Stomach smooth muscle (tissue), 2 donors: ENCODE results near the gene NMB.
"Not testable (repeated sequence)": the region's sequence is repeated elsewhere in the genome, so short reads cannot be mapped to it uniquely, and the experiment has no call there.

Source experiments
- H3K27ac ChIP-seq: one replicate; pipeline ENCODE4 v1.7.0; 2013; ENCODE audit warnings: mild to moderate bottlenecking, low read length, inconsistent platforms
- H3K27me3 ChIP-seq, 2 donors: one replicate each; pipeline ENCODE4 v1.7.0; 2013; ENCODE audit warnings: low read length in 2 of 2; ENCODE audit not compliant: insufficient read depth in 2 of 2, control insufficient read depth in 1 of 2
- H3K36me3 ChIP-seq, 2 donors: one replicate each; pipeline ENCODE4 v1.7.0; 2013; ENCODE audit warnings: low read length in 2 of 2; ENCODE audit not compliant: control insufficient read depth in 2 of 2, insufficient read depth in 2 of 2
- H3K4me1 ChIP-seq: one replicate; pipeline ENCODE4 v1.7.0; 2013; ENCODE audit warnings: low read length; ENCODE audit not compliant: control insufficient read depth, insufficient read depth
- H3K4me3 ChIP-seq, 2 donors: one replicate each; pipeline ENCODE4 v1.7.0; 2013; ENCODE audit warnings: low read length in 2 of 2
- H3K9ac ChIP-seq, 2 donors: one replicate each; pipeline ENCODE4 v1.7.0; 2013; ENCODE audit warnings: low read length in 2 of 2, mild to moderate bottlenecking in 1 of 2
- H3K9me3 ChIP-seq, 2 donors: one replicate each; pipeline ENCODE4 v1.7.0; 2013; ENCODE audit warnings: low read length in 2 of 2; ENCODE audit not compliant: control insufficient read depth in 2 of 2
- donor health status: healthy.
- donor health status: Pancreatic carcinoma.

The NMB gene

GRCh38 chr15:84656972-84657371 lies 1.0 kb downstream of the NMB start:
- H3K27me3 ChIP-seq: no peaks in the 10 kb centered on the region
- H3K9ac ChIP-seq: no peak overlapping the region
- peaks cover 0 to 2% of the 10 kb centered on the region in 2 donors for H3K36me3 ChIP-seq
- H3K4me3 ChIP-seq: peak overlapping the region in 1 of 2 donors; percentile 78
- H3K4me1 ChIP-seq: peaks cover 35% of the 10 kb centered on the region
- H3K27ac ChIP-seq: no peak overlapping the region
- no peaks in the 10 kb centered on the region for H3K9me3 ChIP-seq

GRCh38 chr15:84654689-84655453 lies 3.1 kb downstream of the NMB start:
- H3K4me3 ChIP-seq: peak overlapping the region; percentile 98 to 99
- peak overlapping the region; percentile 84 for H3K27ac ChIP-seq
- H3K9ac ChIP-seq: peak overlapping the region; percentile 96 to 99
- no peaks in the 10 kb centered on the region for H3K27me3 ChIP-seq
- peaks cover 7 to 9% of the 10 kb centered on the region in 2 donors for H3K36me3 ChIP-seq
- H3K4me1 ChIP-seq: peaks cover 37% of the 10 kb centered on the region
- H3K9me3 ChIP-seq: no peaks in the 10 kb centered on the region

DNA sequence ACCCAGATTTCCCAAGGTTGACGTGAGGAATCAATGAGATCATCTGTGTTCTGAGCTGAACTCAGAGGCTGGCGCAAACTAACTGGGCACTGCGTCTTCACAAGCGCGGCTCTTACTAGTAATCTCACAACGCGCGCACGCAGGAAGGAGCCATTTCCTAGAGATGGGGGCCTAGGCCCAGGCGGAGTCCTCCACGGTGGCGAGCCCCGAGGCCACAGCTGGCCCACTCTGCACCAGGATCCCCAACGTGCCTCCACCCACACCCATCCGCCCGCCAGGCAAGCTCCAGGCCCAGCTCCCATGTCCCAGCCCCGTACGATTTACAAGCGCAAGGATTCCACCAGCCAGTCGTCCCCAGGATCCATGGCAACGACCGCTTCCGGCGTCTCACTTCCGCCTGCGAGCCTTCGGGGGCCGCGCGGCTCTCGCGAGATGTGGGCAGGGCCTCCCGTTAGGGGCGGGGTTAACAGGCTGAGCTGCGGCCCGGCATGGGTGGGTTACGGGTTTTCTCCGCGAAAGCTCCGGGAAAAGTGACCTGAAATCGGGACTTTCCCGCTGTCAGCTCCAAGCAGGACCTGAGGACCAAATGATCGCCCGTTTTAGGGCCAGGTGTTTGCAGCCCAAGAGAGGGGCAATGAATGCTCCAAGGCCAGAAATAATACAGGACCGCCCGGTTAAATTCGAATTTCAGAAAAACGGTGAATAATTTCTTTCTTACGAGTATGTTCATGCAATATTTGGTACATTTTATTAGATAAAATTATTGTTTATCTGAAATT lies 3.9 kb downstream of the NMB start, which contains the start of gene WDR73:
TSS of gene WDR73 (minus strand) at position 374 of the 779 bp plus-strand sequence. CDS start at position 365, 9 bp downstream.
- Histone ChIP-seq H3K27ac (peak within 1 kb of the TSS; percentile 84), H3K36me3 (peaks cover 10 to 13% of the 10 kb centered on the region in 2 donors), H3K9me3 (no peaks in the 10 kb centered on the region), H3K27me3 (no peaks in the 10 kb centered on the region), H3K9ac (peak within 1 kb of the TSS; percentile 96 to 99), H3K4me1 (peaks cover 38% of the 10 kb centered on the region), H3K4me3 (peak within 1 kb of the TSS; percentile 98 to 99)

DNA sequence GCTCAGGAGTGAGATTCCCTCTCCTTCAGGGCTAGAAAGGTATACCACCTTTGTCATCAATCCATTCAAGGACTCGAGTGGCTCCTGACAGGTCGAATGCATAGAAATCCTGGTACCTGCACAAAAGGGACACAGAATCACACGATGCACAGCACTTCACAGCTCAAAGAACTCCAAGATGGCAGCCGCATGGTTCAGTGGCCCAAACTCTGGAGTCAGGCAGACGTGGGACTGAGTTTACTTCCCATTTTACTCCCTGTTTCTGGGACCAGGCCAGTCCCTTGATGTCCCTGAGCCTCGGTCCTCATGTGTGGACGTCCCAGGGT lies 4.5 kb downstream of the NMB start:
- Histone ChIP-seq H3K4me3 (peak overlapping the region; percentile 98 to 99), H3K27ac (peak overlapping the region; percentile 84), H3K36me3 (peaks cover 12 to 18% of the 10 kb centered on the region in 2 donors), H3K27me3 (no peaks in the 10 kb centered on the region), H3K9me3 (no peaks in the 10 kb centered on the region), H3K4me1 (peaks cover 33% of the 10 kb centered on the region), H3K9ac (peak overlapping the region; percentile 96 to 99)

- no peak overlapping the region for H3K4me3 ChIP-seq
- no peaks in the 10 kb centered on the region for H3K9me3 ChIP-seq
- H3K9ac ChIP-seq: no peak overlapping the region
- H3K27me3 ChIP-seq: no peaks in the 10 kb centered on the region
- peaks cover 44 to 46% of the 10 kb centered on the region in 2 donors for H3K36me3 ChIP-seq
- H3K27ac ChIP-seq: no peak overlapping the region
- H3K4me1 ChIP-seq: peaks cover 18% of the 10 kb centered on the region
Observed at GRCh38 chr15:84649706-84650105, 8.3 kb downstream of the NMB start.

DNA sequence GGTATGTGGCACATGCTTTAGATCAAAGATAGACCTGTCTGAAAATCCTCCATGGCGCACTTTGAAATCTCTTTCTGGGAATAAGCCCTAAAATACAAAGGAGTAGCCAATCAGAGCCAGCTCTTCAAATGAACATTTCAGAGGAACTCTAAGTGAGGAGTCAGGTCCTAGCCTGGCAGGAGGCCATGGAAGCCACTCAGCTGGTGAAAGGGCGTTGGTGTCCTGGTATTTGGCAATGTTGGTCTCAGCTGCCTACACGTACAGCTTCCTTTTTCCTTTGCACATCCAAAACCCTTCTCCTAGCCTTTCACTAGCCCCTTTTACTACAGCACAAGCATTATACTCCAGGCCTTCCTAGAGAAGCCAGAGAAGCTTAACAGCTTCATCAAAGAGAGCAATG lies 9.5 kb downstream of the NMB start:
- Histone ChIP-seq H3K9me3 (no peaks in the 10 kb centered on the region), H3K4me3 (no peak overlapping the region), H3K27ac (no peak overlapping the region), H3K4me1 (peaks cover 13% of the 10 kb centered on the region), H3K27me3 (no peaks in the 10 kb centered on the region), H3K9ac (peak overlapping the region in 1 of 2 donors; percentile 29), H3K36me3 (peaks cover 46 to 51% of the 10 kb centered on the region in 2 donors)

DNA sequence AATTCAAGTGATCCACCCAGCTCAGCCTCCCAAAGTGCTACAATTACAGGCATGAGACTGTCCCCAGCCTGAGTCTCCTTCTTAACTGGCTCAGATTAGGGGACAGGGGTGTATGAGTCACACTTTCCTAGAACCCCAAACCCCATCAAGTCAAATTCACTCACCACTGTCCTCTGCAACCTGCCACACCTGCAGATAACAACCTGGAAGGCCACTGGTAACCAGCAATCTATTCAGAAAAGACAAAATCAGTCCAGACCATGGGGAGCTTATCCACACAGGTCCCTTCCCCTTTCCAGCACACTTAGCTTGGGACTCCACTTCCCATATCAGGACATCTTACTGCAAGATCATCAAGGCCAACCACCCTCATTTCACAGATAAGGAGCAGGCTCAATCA lies 10.3 kb downstream of the NMB start:
- Histone ChIP-seq H3K36me3 (peaks cover 51 to 58% of the 10 kb centered on the region in 2 donors), H3K9ac (no peak overlapping the region), H3K4me1 (peaks cover 5% of the 10 kb centered on the region), H3K27ac (no peak overlapping the region), H3K4me3 (no peak overlapping the region), H3K9me3 (no peaks in the 10 kb centered on the region), H3K27me3 (no peaks in the 10 kb centered on the region)

DNA sequence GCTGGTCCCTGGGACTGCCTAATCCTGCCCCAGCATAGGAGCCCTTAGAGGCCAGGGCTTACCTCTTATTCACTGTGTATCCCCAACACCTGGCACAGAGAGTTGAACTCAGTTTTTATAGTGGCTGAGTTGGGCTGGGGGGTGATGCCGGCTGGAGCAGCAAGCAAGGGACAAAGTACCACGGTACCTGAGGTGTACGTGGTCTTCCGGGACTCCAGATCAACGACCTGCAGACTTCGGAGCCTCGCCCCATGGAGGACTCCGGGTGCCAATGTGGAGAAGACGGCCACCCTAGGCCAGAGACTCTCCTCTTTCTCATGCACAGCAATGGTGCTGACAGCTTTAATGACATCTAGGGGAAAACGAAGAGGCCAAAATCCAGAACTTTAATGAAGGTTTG lies 12.0 kb downstream of the NMB start:
- Histone ChIP-seq H3K27ac (no peak overlapping the region), H3K9me3 (no peaks in the 10 kb centered on the region), H3K36me3 (peaks cover 44 to 64% of the 10 kb centered on the region in 2 donors), H3K4me3 (no peak overlapping the region), H3K9ac (no peak overlapping the region), H3K27me3 (no peaks in the 10 kb centered on the region), H3K4me1 (peaks cover 3% of the 10 kb centered on the region)

DNA sequence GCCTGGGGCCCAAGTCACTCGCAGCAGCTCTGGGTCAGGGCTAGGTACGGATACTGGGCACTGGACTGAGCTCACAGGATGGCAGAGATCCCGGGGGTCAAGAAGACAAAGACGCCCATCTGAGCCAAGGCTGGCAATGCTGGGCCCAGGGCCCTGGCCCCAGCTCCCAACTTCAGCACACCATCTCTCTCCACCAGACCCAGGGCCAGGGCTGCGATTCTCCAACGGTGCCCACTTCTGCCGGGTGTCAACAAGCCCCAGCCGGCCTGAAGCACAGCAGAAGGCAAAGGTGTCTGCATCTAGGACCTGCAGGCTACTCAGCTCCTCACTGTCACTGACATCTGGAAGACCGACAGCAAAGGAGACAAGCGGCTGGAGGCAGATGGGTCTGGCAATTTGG lies 12.5 kb downstream of the NMB start:
- Histone ChIP-seq H3K9ac (no peak overlapping the region), H3K9me3 (no peaks in the 10 kb centered on the region), H3K4me1 (peaks cover 3% of the 10 kb centered on the region), H3K36me3 (peaks cover 44 to 66% of the 10 kb centered on the region in 2 donors), H3K4me3 (no peak overlapping the region), H3K27ac (no peak overlapping the region), H3K27me3 (no peaks in the 10 kb centered on the region)

DNA sequence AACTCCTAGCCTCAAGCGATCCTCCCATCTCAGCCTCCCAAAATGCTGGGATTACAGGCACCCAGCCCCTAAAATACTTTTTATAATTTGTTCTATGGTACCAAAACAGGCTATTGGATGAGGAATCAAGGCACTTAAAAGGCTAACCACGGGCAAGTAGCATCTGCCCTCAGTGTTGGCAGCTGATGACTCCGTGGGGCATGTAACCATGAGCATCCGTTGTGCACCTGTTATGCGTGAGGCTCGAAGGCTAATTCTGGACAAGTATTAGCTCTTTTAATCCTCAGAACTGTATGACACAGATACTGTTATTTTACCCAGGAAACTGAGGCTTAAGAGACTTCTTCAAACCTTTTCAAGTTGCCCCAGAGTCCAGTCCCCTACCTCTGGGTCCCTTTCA lies 14.2 kb downstream of the NMB start:
- no peaks in the 10 kb centered on the region for H3K27me3 ChIP-seq
- no peak overlapping the region for H3K27ac ChIP-seq
- H3K36me3 ChIP-seq: peaks cover 46 to 71% of the 10 kb centered on the region in 2 donors
- no peaks in the 10 kb centered on the region for H3K4me1 ChIP-seq
- H3K4me3 ChIP-seq: no peak overlapping the region
- no peak overlapping the region for H3K9ac ChIP-seq
- H3K9me3 ChIP-seq: no peaks in the 10 kb centered on the region

GRCh38 chr15:84642640-84643039 lies 15.4 kb downstream of the NMB start:
- H3K9ac ChIP-seq, H3K4me3 ChIP-seq, H3K27ac ChIP-seq, H3K9me3 ChIP-seq, H3K4me1 ChIP-seq, H3K27me3 ChIP-seq: not testable (repeated sequence)
- H3K36me3 ChIP-seq: peaks cover 39 to 67% of the 10 kb centered on the region in 2 donors
